Stimulated activated CD8-positive, alpha-beta memory T cell treated with anti-CD3 and anti-CD28 coated beads, Interleukin-2, amount 100 ng/mL, for 1 hour (primary cell): ENCODE results near the gene PTPRN2.
A peak's percentile ranks its signal among the peaks of the same experiment; 100 is the strongest.
"Not testable (repeated sequence)": the region's sequence is repeated elsewhere in the genome, so short reads cannot be mapped to it uniquely, and the experiment has no call there.

Source experiments
- DNase-seq, 2 donors: peaks; one replicate each; pipeline ENCODE4 v3.0.0-alpha.2; 2020; ENCODE audit warnings: low read depth in 2 of 2

PTPRN2 gene

DNA sequence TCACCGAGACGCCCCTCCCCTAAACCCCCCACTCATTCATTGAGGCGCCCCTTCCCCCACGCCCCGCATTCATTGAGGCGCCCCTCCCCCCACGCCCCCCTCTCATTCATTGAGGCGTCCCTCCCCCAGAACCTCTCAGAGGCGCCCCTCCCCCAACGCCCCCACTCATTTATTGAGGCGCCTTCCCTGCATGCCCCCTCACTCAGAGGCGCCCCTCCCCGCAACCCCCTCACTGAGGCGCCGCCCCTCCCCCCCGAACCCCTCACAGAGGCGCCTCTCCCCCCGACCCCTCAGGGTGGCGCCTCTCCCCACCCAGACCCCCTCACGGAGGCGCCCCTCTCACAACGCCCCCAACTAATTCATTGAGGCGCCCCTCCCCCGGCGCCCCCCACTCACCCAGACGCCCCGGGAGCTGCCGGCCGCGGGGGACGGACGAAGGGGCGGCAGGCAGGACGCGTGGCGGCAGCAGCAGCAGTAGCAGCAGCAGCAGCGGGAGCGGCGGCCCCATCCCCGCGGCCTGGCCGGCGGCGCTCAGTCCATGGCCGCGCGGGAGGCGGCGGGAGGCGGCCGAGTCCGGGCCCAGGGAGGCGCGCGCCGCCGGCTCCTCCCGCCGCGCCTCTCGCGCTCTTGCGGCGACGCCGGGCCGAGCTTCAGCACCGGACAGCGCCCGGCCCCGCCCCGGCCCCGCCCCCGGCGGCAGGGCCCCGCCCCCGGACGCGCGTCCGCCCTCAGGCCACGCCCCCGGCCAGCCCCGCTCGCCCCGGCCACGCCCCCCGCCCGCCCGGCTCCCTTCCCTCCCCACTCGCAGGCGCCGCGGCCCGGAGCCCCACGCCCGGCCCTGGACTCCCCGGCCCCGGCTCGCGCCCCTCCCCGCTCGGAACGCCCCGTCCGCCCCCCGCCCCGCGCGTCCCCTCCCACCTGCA, at the start of gene PTPRN2:
Gene PTPRN2, minus strand, starts transcription at position 662 of the 923 bp plus-strand sequence.
- DNase-seq: peak; percentile 7 to 34

DNA sequence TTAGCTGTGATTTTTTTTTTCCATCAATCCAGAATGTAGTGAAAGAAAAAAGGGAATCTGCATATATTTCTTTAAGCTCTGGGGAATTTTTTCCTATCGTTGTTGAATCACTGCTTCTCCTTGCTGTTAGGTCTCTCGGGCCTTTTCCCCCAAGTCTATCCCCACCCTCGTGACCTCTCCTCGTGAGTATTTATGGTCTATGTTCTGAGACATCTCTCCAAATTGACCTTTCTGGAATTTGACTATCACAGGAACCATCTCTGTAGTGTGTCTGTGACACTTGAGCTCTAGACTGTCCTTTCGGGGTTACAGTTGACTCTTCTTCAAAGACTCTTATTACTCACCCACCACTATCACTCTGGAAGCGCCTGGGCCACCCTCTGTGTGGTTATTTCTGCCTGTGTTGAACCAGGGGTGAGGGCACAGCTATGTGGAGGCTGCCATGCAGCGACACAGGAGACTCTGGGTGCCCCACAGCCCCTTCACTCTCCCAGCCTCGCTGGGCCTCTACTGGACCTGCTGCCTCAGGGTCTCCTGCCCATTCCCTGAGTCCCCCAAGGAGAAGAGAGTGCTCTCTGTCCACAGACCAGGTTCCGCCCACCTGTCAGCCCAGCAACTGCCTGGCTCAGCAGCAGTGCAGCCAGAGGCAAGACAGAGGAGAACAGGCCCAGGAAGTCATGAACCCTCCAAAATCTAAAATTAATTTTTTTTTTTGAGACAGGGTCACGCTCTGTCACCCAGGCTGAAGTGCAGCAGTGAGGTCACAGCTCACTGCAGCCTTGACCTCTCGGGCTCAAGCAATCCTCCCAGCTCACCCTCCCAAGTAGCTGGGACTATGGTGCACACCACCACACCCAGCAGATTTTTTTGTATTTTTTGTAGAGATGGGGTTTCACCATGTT, 45.7 kb upstream of the PTPRN2 start:
- no peak for DNase-seq

DNA sequence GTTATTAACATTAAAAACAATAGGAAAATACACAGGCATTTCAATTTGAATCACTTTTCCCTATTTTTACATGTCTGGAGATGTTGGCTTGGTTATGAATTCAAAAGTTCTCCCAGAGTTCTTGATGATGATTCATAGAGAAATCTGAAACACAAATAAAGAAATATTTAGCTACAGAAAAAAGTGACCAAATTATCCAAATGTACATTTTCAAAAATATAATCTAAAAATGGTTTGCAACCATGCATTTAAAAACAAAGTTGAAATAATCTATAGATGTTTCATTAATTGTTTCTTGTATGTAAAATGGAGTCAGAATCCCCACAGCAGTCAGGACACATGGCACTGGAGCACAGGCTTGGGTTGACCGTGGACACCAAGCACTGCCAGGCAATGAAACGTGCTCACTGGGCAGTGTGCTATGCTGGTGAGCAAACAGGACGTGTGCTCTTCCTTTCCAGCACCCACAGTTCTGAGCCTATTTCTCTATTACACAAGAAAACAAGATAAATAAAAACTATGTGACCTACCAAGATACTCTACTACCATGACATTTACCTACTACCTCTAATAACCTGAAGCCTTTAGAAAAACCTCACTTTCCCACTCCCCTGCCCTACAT, 44.1 kb upstream of the PTPRN2 start:
- no peak for DNase-seq

DNA sequence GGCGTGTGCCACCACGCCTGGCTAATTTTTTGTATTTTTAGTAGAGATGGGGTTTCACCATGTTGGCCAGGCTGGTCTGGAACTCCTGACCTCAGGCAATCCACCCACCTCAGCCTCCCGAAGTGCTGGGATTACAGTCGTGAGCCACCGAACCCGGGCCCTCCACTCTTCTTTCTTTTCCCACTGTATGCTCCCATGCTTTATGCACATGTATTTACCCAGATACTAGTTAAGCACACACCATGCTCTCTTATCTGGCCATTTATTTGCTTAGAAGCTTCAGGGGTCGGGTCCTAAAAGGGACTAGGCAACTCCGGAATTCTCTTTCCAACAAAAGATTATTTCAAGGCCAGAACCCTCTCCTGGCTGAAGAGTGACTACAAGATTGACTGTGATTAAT, 38.7 kb upstream of the PTPRN2 start:
- DNase-seq: not testable (repeated sequence)

DNA sequence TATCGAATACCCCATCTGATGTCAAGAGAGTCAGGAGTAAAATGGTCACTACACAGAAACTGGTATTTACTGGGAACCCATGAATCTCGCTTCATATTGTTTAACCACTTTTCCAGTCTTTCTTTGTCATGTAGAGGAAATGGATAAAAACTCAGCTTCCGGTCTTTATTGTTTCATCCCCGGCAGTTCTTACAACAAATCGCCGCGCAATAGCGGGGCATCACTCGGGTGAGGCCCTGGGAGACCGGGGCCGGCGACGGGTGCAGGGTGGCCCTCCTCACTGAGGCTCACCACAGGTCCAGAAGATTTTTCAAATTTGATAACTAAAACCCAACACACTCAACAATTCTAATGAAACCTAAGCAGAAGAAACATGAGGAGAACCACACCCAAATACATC, 35.6 kb upstream of the PTPRN2 start:
- DNase-seq: no peak

DNA sequence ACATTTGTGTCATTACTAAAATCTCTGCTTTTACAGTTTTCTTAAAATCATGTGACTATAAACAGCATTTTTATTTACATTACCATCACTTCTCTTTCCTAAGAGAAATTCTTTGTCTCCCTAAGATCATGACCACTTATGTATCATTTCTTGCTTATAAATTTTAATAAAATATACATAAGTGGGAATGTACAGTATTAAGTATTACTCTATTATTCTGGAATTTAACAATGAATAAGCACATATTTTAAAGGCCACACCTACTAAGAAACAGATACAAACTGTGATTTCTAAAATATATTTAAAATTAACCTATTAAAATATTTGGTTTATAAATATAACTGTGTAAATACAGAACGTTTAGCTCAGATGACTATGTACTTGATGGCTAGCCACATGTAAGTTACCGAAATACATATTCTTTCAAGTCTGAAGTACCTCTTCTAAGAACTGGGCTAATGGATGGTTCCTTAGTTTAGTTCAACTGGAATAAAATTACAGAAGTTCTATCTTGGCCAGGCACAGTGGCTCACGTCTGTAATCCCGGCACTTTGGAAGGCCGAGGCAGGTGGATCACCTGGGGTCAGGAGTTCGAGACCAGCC, 33.3 kb upstream of the PTPRN2 start:
- DNase-seq: no peak

DNA sequence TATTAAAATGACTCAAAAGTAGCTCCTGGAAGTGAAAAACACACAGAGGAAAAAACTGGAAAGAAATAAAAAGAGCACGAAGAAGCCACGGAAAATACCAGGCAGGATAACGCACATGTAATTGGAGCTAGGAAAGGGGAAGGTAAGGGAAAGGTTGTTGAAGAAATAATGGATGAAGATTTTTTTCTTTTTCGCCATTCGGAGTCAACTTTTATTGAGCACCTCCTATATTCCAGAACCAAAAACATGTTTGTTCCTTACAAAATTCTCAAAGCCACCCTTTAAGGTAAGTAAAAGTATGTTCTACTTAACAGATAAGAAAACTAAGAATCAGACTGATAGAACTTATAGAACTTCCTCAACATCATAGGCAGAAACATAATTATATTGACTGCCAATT, 32.8 kb upstream of the PTPRN2 start:
- no peak for DNase-seq

DNA sequence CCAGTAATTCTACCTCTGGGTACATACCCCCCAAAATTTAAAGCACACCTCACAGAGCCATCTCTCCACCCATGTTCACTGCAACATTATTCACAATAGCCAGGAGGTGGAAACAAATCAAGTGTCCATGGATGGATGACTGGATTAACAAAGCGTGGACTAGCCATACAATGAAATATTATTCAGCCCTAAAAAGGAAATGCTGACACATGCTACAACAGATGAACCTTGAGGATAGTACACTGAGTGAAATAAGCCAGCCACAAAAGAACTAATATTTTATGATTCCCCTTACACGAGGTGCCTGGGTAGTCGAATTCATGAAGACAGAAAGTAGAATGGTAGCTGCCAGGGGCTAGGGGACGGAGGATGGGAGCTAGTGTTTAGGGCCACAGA, 31.1 kb upstream of the PTPRN2 start:
- no peak for DNase-seq

DNA sequence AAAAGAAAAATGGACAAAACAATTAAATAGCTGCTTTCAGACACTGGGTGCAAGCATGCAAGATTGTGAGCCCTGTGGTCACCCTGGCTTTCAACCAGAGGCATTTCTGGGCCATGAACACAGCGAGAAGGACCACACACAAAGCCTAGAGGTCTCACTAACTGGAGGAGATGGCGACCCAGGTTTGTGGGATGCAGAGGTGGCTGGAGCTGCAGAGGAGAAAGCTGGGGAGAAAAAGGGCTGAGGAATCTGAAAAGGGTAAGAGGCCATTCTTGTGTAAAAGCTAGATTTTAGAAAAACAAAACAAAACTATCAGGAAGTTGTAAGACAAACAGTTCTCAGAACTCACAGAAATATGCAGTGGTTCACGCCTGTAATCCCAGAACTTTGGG, 30.1 kb upstream of the PTPRN2 start:
- DNase-seq: no peak

DNA sequence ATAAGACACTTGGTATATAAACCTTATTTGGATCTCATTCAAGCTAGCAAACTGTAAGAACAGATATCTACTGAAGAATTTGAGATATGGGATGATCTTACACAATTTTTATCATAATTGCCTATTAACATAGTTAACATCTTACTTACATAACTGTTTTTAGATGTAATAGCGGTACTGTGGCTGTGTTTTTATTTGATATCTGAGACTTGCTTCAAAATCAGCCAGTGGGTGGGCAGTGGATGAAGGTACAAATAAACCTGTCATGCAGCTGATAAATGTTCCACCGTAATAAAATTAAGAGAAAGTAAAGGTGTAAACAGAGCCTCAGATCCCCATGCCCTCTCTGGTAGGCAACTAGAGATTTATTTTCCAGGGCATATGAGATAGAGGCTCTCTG, 28.4 kb upstream of the PTPRN2 start:
- no peak for DNase-seq

DNA sequence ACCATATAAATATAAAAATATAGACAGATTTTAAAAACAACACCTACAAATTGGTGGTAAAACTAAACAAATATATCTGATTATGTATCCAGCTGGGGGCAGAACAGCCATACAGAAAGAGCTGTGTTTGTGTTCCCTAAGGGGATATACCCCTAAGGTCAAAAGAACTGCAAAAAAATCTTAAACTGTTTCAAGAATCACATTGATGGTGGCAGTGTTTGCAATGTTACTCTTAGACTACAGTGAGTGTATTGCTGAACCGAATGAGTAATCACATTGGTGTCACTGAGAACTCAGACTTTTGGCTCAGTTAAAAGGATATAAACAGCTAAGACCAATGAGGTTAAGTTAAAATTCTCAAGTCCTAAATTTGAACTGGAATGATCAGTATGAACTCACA, 27.1 kb upstream of the PTPRN2 start:
- DNase-seq: no peak

DNA sequence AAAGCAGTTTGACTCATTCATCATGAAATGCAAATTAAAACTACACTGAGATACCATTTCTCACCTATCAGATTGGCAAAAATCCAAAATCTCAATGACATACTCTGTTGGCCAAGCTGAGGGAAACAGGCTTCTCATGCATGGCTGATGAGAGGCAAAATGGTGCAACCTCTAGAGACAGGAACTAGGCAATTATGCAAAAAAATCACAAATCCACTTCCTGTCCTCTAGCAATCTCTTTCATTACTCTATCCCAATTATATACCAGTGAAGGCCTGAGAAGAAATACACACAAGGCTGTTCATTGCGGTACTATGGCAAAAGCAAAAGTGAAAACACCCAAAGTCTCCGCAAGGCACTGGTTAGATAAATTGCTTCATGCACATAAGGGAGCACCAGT, 25.9 kb upstream of the PTPRN2 start:
- DNase-seq: no peak

DNA sequence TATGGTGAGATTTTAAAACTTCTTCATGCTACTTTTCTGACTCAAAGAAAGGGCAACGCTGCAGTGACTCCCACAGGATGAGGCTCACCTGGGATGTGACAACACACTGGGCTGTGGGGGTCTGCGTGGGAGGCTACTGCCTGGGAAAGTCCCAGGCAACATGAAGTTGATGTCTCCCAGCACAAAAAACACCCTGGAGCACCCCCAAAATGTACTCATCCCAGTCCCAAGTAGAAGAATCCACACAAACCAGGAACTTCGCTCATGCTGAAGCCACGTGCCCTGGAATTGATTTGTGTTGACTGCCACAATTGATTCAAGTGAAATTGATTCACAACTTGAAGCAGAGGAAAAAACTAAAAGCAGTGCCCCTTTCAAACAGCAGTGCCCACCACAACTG, 24.9 kb upstream of the PTPRN2 start:
- no peak for DNase-seq

DNA sequence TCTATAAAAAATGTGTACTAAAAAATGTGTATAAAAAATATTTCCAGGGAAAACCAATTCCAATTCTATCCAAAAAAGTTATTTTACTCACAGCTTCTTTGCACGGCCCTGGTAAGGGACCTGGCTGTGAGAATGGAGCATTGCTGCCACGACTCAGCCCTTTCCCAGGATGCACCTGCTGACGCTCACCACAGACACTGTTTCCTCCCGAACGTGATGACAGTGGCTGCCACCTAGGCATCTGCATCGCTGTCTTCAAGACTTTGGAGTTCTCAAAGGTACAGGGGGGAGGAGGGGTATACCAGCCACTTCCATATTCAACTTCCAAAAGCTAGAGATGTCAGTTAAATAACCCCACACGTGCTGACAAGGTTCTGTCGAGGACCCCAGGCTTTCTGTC, 23.9 kb upstream of the PTPRN2 start:
- no peak for DNase-seq

DNA sequence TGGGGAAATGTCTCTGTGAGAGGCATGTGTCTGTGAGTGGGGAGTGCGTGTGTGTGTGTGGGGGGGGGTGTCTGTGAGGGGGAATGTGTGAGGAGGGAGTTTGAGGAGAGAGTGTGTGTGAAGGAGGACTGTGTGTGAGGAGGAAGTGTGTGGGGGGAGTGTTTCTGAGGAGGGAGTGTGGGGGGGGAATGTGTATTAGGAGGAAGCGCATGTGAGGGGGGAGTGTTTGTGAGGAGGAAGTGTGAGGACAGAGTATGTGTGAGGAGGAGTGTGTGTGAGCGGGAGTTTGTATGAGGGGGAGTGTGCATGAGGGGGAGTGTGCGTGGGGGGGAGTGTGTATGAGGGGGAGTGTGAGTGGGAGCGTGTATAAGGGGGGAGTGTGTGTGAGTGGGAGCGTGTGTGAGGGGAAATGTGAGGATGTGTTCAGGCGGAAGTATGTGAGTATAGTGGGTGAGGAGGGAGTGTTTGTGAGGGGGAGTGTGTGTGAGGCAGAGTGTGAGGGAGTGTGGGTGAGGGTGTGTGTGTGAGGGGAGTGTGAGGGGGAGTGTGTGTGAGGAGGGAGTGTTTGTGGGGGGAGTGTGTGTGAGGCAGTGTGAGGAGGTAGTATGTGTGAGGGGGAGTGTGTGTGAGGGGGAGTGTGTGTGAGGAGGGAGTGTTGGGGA, 21.8 kb upstream of the PTPRN2 start:
- no peak for DNase-seq

DNA sequence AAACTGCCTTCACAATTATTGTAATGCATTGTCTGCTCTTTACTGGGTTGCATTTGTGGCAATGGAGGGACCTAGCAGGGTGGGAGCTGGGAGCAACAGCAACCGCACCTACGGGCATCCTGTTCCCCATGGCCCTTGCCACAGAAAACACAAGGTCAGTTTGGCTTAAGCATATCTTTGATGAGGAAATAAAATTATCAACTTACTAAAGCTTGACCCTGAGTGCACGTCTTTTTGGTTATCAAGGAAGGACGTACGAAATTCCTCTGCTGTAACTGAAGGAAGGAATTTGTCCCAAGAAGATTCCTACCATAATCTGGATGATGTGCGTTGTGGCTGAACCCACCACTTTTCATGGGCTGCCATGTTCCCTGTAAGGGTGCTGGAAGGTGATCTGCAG, 19.9 kb upstream of the PTPRN2 start:
- no peak for DNase-seq

DNA sequence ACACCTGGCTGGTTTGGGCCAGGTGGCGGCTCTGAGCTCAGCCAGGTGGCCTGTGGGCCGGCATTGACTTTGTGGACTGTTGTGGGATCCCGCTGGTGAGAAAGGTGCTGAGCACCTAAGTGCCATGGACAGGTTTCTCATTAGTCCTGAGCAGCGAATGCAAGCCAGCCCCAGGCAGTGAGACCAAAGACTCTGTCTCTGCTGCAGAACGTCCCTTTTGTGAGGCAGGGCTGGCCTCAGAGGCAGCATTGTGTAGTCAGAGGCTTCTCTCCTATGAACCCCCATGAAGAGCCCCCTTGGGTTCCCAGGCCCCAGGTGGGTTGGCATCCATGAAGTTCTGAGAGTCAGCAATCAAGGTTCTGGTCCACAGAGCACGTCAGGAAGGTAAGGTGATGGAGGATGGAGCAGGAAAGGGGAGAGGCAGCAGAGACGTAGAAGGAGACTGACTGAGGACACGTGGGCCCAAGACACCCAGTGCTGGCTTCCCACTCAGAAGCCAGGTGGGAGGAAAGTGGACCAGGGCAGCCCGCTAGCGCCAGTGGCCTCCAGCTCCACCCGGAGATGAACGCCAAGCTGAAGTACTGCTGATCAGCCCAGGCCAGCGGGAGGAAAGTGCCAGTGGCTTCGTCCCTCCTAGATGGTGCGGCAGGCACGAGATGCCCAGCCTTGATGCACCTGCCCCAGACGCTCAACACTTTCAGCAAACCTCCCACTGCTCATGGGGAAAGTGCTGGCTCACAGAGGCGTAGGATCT, 19.2 kb upstream of the PTPRN2 start:
- no peak for DNase-seq

DNA sequence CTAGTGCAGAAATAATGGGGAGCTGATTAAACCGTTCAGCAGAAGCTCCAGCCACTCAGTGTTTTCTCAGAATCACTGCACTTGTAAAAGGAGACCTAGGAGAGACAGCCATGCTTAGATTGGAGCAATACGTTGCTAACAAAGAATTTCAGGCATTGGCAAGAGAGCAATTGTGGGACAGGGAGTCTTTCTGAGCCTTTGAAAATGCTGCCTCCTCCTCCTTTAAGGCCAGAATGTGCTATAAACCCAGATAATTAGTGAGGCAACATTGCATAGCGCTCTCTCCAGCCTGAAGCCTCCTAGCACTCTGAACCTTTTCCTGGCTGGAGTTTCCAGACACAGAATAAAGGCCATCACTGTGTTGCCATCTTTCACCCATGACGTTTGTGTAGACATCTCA, 18.5 kb upstream of the PTPRN2 start:
- no peak for DNase-seq

DNA sequence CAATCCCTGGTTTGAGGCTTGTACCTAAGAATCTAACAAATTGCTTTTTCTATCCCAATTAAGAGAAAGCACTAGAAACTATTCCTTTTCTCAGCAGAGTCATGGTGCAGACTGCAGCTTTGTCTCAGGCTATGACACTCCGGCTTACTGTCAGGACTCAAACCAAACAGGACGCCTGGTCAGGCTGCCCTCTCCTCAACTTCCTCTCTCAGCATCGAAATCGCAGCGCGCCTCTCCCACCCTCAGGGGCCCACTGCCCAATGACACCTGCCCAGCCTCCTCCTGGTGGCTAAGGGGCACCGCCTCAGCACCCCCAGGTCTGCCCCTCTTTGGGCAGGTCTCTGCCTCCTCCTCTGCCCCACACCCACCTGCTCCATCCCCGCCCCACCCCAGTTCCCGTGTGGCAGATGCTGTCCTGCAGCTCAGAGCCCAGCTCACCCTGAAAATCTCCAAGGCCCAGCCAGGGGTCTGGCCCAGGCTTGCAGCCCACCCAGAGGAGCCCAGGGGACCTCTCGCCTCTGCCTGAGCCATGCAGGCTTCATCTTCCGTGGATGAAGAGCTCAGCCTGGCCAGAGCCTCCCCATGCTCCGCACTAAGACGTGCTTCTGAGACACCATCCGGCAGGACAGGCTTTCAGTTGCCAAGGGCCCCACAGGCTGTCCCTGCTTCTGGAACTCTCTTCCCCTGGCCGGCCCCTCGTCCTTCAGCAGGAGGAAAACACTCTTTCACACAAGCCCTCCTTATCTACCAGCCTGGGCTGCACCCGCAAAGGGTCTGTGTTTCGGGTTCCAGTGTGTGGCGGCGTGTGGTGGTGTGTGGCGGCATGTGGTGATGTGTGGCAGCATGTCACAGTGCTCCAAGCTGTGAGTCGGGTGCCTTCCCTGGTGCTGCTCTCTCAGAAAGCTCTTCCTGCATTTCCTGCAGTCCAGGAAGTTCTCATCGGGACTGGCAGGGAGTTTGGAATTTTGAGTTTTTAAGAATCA, 16.4 kb upstream of the PTPRN2 start:
- DNase-seq: no peak
